Breast epithelium (tissue), 4 donors: Measurements from ENCODE around the gene LILRA5. TPM values are rescaled to one million over a fixed set of nuclear protein-coding genes. Genes with fewer than 3 reads are reported as not detected.
"Not testable (repeated sequence)": the region's sequence is repeated elsewhere in the genome, so short reads cannot be mapped to it uniquely, and the experiment has no call there.

Experiments used
- DNase-seq, 2 donors: peaks; one replicate each; pipeline ENCODE4 v3.0.0-alpha.2; 2019; ENCODE audit warnings: low spot score in 2 of 2
- H3K27ac ChIP-seq, 2 donors: fragments of 200-600 bp; sonication (generic) in 1 of 2; one replicate each; pipeline ENCODE4 v1.5.1; 2016 to 2019; ENCODE audit warnings: mild to moderate bottlenecking in 1 of 2
- H3K27me3 ChIP-seq, 2 donors: fragments of 200-600 bp; sonication (generic) in 1 of 2; one replicate each; pipeline versions ENCODE4 v1.5.1 to v1.6.0; 2017 to 2019; ENCODE audit warnings: control low read depth in 1 of 2, mild to moderate bottlenecking in 1 of 2
- H3K36me3 ChIP-seq: fragments of 200-600 bp; one replicate; pipeline ENCODE4 v1.5.1; 2019
- H3K4me1 ChIP-seq, 2 donors: fragments of 200-600 bp; sonication (generic); one replicate each; pipeline ENCODE4 v1.5.1; 2016 to 2019; ENCODE audit warnings: control low read depth in 1 of 2
- H3K4me3 ChIP-seq, 3 donors: fragments of 200-600 bp; sonication (generic); 1 replicate in 2 of 3; 2 replicates in 1 of 3; pipeline ENCODE4 v1.5.1; 2016 to 2019; ENCODE audit warnings: mild to moderate bottlenecking in 3 of 3, moderate library complexity in 2 of 3
- H3K9me3 ChIP-seq, 2 donors: fragments of 200-600 bp; sonication (generic) in 1 of 2; one replicate each; pipeline ENCODE4 v1.5.1; 2016 to 2019; ENCODE audit warnings: control low read depth in 1 of 2
- CTCF ChIP-seq, 3 donors: fragments of 450-650 bp; IDR thresholded peaks; one replicate each; pipeline ENCODE4 v1.5.1; 2016 to 2017; ENCODE audit warnings: antibody characterized with exemption in 3 of 3, mild to moderate bottlenecking in 3 of 3, moderate library complexity in 3 of 3
- POLR2A ChIP-seq: fragments of 450-650 bp; IDR thresholded peaks from one replicate; pipeline ENCODE4 v1.6.1; 2016; ENCODE audit warnings: antibody characterized with exemption, mild to moderate bottlenecking, moderate library complexity
- POLR2AphosphoS5 ChIP-seq, 3 donors: sonication (generic); formaldehyde crosslinking; IDR thresholded peaks; one replicate each; pipeline ENCODE4 v1.6.1; 2017; ENCODE audit warnings: antibody characterized with exemption in 3 of 3
- intact Hi-C: fragments of 100-400 bp; cut with DNase I; formaldehyde crosslinking; loops from one replicate; pipeline ENCODE4 v1.15.1; 2023; ENCODE audit warnings: low total_unique reads
- total RNA-seq, 3 donors: library from RNA; depleted of rRNA; stranded (reverse); fragments of >200 nt; gene quantifications; one replicate each; pipeline ENCODE4 v1.1.0, GENCODE V29; 2016

Gene LILRA5
- total RNA-seq: 1 to 10 TPM in 2 of 3 donors, under 1 TPM in 1; 0.98 to 2.2 (median 1.4) TPM

GRCh38 chr19:54312436-54313377 is at the start of gene LILRA5:
TSS of gene LILRA5 (minus strand) at chr19:54313166. CDS start at chr19:54313019, 147 bp downstream.
- H3K27ac ChIP-seq: no peak within 1 kb of the TSS
- H3K9me3 ChIP-seq: no peaks in the 10 kb centered on the region
- DNase-seq: peak in 1 of 2 donors; percentile 27
- H3K4me3 ChIP-seq: no peak within 1 kb of the TSS
- intact Hi-C loops: no loop called here
- TF ChIP-seq POLR2AphosphoS5 (IDR thresholded peaks at IDR 0.05): no peak
- TF ChIP-seq POLR2A: no peak
- no peak for TF ChIP-seq CTCF (IDR thresholded peaks at IDR 0.05)
- H3K36me3 ChIP-seq: no peaks in the 10 kb centered on the region
- H3K4me1 ChIP-seq: no peaks in the 10 kb centered on the region
- H3K27me3 ChIP-seq: peaks cover 0 to 49% of the 10 kb centered on the region in 2 donors

GRCh38 chr19:54361680-54362422 is 48.9 kb upstream of the LILRA5 start:
- peaks cover 0 to 12% of the 10 kb centered on the region in 2 donors for H3K27me3 ChIP-seq
- H3K36me3 ChIP-seq, DNase-seq, intact Hi-C loops, H3K9me3 ChIP-seq, H3K4me1 ChIP-seq, H3K27ac ChIP-seq, H3K4me3 ChIP-seq: not testable (repeated sequence)

GRCh38 chr19:54359149-54359820 is 46.3 kb upstream of the LILRA5 start:
- intact Hi-C loops: loop anchor here (5.0 kb wide), 1 partner anchor 38 kb away; no protein-coding TSS in a partner anchor
- H3K27me3 ChIP-seq: peaks cover 0 to 13% of the 10 kb centered on the region in 2 donors
- H3K4me3 ChIP-seq, H3K27ac ChIP-seq, H3K36me3 ChIP-seq, DNase-seq, H3K4me1 ChIP-seq, H3K9me3 ChIP-seq: not testable (repeated sequence)

- Histone ChIP-seq H3K27me3 (peaks cover 0 to 13% of the 10 kb centered on the region in 2 donors), H3K4me1 (no peaks in the 10 kb centered on the region), H3K36me3 (no peaks in the 10 kb centered on the region), H3K9me3 (no peaks in the 10 kb centered on the region), H3K4me3 (no peak overlapping the region), H3K27ac (no peak overlapping the region)
- DNase-seq: no peak
- intact Hi-C loops: loop anchor here (5.0 kb wide), 1 partner anchor 40 kb away; no protein-coding TSS in a partner anchor
- TF ChIP-seq CTCF (IDR thresholded peaks at IDR 0.05) (no peak), POLR2A (no peak), POLR2AphosphoS5 (IDR thresholded peaks at IDR 0.05) (no peak)
Observed at GRCh38 chr19:54357381-54357780, 44.4 kb upstream of the LILRA5 start.

DNA sequence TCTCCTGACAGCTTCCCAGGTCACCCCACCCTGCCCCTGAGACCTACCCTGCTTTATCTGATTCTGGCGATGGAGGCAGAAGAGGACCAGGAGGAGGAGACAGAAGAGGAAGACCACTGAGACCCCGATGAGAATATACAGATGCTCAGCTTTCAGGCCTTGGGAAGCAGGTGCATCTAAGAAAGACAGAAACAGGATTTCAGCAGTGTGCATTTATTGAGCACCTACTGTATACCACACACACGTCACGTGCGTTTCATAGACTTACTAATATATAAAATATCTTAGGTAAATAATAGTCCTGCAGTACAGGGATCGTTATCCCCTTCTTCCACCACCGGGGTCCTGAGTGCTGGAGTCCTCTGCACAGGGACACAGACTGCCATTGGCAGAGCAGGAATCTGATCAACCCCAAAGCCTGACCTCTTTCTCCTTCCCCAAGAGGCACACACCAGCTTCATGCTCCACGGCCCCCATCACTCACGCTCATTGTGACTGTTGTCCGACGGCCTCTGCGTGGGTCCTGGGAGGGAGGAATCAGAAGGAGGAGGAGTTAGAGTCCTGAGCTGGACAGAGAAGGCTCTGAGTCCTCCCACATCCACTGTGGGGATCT is 43.6 kb upstream of the LILRA5 start:
- Histone ChIP-seq H3K9me3 (no peaks in the 10 kb centered on the region), H3K27ac (no peak overlapping the region), H3K36me3 (no peaks in the 10 kb centered on the region), H3K27me3 (peaks cover 0 to 13% of the 10 kb centered on the region in 2 donors), H3K4me1 (no peaks in the 10 kb centered on the region), H3K4me3 (no peak overlapping the region)
- intact Hi-C loops: loop anchor here (5.0 kb wide), 1 partner anchor 41 kb away; no protein-coding TSS in a partner anchor
- DNase-seq: no peak
- TF ChIP-seq POLR2AphosphoS5 (IDR thresholded peaks at IDR 0.05) (no peak), POLR2A (no peak)

DNA sequence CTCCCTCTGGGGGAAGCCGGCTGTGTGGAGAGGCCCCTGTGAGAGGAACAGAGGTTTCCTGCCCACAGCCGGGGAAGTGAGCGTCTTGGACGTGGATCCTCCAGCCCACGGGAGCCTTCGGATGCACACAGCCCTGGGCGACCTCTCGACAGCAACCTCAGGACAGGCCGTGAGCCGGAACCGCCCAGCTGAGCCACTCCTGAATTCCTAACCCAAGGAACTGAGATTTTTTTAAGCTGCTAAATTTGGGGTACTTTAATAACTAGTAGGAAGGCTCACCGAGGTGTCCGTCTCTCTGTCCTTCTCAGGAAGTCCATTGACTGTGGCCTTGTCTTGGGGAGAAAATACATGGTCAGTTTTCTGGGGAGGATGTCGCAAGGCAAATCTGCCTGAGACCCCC is 42.7 kb upstream of the LILRA5 start:
- Histone ChIP-seq H3K4me1 (no peaks in the 10 kb centered on the region), H3K36me3 (no peaks in the 10 kb centered on the region), H3K9me3 (no peaks in the 10 kb centered on the region), H3K27ac (no peak overlapping the region), H3K27me3 (peaks cover 0 to 13% of the 10 kb centered on the region in 2 donors), H3K4me3 (no peak overlapping the region)
- TF ChIP-seq POLR2AphosphoS5 (IDR thresholded peaks at IDR 0.05) (no peak), POLR2A (no peak), CTCF (IDR thresholded peaks at IDR 0.05) (no peak)
- DNase-seq: no peak
- intact Hi-C loops: loop anchor here (5.0 kb wide), 1 partner anchor 42 kb away; no protein-coding TSS in a partner anchor
